ENCODE data around the gene CDH2.

DNA sequence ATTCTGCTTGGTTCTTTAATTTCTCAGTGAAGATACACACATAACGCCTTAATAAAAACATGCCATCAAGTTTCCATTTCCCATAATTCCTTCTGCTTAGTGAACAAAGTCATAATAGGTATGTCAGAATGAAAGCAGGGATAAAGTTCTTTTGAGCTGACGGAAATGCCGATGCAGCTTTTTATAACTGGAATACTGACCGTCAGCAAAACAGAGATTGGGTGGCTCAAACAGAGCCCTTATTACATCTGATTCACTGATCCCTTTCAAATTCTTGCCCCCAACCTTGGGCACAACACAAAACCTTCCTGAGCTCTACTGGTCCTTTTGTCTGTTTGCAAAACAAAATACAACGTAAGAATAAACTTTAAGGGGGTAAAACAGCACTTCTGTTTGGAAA lies 140.4 kb downstream of the CDH2 start:
- no peak for TF ChIP-seq EZH2 (IDR thresholded peaks at IDR 0.05; ENCODE audit: low read length)
- TF ChIP-seq, protein P1, sequence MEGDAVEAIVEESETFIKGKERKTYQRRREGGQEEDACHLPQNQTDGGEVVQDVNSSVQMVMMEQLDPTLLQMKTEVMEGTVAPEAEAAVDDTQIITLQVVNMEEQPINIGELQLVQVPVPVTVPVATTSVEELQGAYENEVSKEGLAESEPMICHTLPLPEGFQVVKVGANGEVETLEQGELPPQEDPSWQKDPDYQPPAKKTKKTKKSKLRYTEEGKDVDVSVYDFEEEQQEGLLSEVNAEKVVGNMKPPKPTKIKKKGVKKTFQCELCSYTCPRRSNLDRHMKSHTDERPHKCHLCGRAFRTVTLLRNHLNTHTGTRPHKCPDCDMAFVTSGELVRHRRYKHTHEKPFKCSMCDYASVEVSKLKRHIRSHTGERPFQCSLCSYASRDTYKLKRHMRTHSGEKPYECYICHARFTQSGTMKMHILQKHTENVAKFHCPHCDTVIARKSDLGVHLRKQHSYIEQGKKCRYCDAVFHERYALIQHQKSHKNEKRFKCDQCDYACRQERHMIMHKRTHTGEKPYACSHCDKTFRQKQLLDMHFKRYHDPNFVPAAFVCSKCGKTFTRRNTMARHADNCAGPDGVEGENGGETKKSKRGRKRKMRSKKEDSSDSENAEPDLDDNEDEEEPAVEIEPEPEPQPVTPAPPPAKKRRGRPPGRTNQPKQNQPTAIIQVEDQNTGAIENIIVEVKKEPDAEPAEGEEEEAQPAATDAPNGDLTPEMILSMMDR (optimal IDR thresholded peaks at IDR 0.05 in 1 of 3, IDR thresholded peaks at IDR 0.05 in 1 of 3, conservative IDR thresholded peaks at IDR 0.05 in 1 of 3; ENCODE audit: extremely low read depth in 1 of 3, insufficient read depth in 2 of 3, low read length in 3 of 3), result no peak

Measured in keratinocyte (primary cell).